Fibroblast of skin of right quadriceps (primary cell): ENCODE measurements around the gene WDR20.

ENCODE experiments used
- DNase-seq: peaks from one replicate; pipeline ENCODE4 v3.0.0-alpha.2; 2013

Gene WDR20

DNA sequence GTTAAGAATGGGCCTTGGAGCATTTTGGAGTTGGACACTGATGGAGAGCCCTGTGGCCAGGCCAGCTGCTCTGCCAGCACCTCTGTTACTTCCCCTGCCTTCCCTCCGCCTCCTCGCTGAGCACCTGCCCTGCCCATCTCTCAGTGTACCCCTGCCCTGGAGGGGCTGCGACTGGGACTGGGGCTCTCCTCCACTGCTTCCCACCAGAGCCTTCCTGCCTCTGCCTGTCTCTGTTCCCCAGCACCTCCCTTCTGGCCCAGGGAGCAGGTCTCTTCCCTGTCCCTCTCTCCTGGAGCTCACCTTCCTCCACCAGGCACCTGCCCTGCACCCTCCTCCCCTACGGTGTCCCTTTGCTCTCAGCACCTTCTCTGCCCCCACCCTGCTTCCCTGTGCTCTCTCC, 62.1 kb downstream of the WDR20 start:
- no peak for DNase-seq

DNA sequence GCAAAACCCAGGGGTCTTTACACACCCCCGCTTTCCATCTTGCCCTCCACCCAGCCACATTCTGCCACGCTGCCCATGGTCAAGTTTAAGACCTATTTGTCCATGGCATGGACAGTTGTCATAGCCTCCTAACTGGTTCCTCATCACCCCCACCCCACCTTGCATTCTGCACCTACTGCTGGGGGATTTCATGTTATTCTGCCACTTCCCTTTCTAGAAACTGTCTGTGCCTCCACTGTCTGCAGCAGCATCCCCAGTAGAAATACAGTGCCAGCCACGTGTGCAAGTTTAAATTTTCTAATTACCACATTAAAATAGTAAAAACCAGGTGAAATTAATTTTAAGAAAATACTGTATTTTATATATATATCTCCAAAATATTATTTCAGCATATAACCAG, 63.2 kb downstream of the WDR20 start:
- no peak for DNase-seq

DNA sequence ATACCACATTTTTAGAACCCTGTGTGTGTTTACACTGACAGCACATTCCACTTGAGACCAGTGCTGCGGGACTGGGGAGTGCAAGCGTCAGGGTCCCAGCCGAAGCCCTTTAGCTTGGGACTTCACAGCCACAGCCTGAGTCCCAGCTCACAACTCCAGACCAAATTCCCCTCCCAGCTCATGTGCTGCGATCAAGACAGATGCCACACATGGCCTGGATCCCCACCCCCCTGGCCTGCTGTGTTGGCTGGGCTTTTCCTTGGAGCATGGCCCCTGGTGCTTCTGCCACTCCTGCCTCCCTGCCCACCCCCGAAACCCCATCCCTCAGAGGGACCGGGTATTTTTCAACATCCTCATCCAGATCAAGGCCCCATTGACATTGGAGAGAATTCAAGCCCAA, 63.7 kb downstream of the WDR20 start:
- no peak for DNase-seq

DNA sequence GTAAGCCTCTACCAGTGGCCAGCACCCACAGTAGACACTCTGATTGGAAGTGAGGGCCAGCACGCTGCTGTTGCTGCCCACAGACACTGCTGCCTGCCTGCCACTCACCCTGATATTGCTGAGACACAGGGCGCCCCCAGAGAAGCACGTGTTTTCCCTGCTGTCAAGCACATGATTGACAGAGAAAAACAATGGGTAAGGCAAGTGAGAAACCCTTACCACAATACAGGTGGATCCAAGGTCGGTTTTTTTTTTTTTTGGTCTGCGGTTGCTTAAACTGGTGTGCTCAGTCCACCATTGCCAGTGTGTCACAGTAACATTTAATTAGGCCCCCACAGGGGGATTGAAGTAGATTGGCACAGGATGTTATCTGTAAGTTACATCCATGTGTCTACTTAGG, 65.9 kb downstream of the WDR20 start:
- no peak for DNase-seq

DNA sequence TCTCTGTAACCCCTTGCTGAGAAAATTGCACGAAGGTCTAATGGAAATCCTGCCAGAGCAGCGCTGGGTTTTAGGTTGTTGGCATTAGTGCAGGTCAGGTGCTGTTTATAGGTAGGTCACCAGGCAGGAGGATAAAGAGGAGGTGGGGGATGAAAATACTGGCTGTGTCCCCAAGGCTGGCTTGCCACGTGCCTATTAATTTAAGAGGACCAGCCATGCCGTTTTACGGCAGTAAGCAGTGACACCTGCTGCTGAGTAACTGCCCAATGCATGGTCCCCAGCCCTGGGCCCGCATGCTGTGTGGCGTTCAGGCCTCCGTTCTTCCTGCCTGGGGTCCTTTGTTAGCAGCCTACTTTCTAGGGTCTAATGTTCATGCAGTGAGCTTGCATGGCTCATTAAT, 67.2 kb downstream of the WDR20 start:
- no peak for DNase-seq

DNA sequence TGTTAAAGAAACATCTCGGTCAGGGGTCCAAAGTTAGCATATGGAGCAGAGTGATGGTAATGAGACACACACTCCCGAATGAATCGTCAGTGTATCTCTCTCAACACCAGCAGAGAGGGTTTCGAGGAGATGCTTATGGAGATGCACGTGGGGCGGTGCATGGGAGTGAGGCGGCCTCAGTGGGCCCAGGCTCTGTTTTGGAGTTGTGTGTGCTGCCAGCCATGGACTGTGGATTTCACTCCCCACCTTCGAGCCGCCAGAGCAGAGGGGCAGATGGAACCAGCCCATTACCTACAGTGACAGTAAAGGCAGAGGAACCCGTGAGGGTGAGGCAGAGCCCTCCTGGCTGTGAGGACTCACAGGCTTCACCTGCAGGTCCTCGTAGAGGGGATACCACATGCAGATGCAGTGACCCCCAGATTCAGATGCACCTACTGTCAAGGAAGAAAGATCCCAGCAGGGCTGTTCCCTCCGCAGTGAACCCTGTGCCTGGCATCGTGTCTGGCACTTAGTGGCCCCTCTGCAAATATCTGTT, 68.2 kb downstream of the WDR20 start:
- DNase-seq: no peak

DNA sequence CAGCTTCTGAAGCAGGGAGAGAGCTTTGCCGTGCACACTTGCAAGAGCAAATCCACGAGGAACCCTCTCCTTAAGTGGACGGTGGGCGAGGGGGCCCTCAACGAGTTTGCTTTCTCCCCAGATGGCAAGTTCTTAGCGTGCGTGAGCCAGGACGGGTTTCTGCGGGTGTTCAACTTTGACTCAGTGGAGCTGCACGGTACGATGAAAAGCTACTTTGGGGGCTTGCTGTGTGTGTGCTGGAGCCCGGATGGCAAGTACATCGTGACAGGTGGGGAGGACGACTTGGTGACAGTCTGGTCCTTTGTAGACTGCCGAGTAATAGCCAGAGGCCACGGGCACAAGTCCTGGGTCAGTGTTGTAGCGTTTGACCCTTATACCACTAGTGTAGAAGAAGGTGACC, 69.0 kb downstream of the WDR20 start:
- no peak for DNase-seq

DNA sequence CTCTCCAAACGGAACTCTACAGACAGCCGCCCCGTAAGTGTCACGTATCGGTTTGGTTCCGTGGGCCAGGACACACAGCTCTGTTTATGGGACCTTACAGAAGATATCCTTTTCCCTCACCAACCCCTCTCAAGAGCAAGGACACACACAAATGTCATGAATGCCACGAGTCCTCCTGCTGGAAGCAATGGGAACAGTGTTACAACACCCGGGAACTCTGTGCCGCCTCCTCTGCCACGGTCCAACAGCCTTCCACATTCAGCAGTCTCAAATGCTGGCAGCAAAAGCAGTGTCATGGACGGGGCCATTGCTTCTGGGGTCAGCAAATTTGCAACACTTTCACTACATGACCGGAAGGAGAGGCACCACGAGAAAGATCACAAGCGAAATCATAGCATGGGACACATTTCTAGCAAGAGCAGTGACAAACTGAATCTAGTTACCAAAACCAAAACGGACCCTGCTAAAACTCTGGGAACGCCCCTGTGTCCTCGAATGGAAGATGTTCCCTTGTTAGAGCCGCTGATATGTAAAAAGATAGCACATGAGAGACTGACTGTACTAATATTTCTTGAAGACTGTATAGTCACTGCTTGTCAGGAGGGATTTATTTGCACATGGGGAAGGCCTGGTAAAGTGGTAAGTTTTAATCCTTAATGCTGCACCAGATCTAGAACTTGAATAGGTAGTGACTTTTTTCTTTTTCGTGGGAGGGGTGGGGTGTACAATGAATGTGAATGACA, 69.7 kb downstream of the WDR20 start:
- no peak for DNase-seq

DNA sequence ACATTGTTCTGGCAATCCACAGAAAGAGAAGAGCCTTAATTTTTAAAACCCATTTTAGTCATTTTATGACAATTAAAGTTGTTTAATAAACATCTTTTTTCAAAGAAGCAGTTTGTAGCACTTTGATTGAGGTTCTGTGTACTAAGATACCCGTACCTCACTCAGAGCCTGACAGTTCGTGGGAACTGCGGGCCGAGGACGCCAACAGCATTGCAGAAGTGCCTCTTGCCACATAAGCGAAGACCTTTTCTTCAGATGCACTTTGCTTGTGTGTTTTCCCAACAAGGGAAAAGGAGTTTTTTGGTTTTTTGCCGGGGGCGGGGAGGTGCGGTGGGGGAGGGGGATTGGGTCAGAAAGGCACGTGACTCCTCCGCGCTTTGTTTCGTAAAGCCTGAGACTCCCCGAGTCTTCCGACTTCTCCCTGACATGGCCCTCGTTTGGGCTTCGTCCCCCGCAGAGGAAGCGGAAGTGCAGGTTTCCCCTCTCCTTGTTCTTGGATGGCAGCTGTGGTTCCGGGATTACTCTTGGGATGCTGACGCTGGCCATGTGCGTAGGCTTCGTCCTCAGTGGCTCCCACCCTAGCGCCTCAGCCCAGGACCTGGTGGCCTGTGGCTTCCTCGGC, 70.8 kb downstream of the WDR20 start:
- DNase-seq: no peak

DNA sequence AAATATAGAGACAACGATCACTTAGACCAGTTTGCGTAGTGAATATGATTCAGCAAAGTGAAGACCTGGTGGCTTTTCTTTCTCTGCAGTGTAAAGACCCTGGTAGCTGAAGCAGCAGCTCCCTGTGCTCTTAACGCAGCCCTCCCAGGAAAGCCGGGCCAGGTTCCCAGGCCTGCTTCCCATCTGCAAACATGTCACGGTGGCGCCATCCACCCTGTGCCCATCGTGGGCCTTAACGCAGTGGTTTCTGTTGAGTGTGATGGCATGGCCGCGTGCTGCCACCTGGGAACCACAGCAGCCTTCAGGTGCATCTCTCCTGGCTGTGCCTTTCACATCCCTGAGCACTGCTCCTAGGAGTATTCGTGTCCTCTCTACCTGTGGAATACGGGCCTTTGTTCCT, 71.5 kb downstream of the WDR20 start:
- DNase-seq: no peak

DNA sequence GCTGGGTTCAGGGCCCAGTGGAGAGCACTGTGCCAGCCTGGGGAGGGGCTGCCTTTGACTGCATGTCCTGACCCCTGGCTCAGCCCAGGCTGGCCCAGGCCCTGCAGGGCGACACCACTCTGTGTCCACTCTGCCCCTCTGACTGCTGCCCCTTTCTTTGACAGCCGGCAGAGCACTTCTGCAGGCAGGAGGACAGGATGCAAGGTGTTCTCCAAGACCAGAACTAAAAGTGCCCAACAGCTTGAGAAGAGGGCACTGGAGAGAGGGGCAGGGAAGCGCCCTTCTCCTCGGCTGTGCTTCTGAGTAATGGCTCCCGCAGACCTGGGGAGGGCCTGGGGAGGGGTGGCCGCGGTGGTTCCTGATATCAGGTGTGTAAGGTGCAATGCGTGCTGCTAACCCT, 72.7 kb downstream of the WDR20 start:
- no peak for DNase-seq

DNA sequence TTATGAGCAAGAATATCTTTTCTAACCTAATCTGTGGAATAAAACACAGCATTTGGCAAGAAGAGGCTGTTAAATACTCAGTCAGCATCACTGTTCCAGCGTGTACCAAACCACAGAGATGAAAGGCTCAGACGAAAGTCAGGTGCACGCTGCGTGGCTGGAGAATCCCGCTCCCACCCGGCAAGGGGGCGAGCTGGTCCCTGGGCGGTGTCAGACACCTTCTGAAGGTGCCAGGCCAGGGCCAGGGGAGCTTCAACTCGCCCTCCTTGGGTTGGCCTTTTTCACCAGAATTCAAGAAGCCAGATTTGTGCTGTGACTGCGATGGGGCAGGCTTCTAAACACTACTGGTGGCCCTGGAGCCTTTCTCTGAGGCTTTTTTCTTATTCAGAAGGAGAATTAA, 73.1 kb downstream of the WDR20 start:
- no peak for DNase-seq

DNA sequence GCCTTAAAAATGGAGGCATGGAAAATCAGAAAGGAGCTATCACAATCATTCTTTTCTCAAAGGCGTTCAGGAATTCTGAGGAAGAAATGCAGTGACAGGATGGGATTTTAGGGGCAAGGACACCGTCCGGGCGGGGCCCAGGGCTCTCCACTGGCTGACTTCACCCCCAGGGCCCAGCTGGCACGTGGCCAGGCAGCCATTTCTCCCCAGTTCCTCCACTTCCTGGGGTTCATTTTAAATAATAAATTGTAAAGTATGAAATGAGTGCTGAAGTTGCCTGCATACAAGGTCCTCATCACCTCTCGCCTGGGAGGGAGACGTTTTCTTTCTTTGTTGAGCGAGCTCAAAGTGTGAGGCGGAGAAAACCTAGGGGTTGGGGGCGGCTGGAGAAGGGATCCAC, 73.8 kb downstream of the WDR20 start:
- no peak for DNase-seq

DNA sequence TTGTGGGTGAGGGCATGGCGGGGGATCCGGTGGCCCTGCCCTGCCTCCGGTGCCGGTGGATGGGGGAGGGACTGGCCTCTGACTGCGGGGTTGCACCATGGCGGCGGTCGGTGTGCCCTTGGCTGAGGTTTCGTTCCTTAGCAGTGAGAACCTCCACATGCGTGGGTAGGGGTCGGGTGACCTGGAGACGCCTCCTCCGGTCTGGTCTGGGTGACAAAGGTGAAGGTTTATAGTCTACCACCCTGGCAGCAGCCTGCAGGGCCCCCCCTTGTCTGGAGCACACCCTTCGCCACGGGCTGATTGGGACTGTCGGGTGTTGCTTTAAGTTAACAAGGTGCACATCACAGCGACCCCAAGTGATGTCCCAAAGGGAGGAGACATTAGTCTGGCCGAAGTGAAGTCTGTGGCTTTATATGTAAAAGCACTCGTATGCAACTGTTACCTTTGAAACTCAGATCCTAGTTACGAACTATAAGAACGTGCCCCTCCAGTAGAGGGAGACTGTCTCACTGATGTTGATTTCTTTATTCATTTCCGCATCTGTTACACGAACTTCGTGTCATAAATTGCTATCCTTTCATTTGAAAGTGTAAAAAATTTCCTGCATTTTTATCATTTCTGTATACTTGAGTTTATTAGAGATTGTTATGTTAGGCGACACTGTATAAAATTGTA, 74.4 kb downstream of the WDR20 start:
- DNase-seq: no peak

DNA sequence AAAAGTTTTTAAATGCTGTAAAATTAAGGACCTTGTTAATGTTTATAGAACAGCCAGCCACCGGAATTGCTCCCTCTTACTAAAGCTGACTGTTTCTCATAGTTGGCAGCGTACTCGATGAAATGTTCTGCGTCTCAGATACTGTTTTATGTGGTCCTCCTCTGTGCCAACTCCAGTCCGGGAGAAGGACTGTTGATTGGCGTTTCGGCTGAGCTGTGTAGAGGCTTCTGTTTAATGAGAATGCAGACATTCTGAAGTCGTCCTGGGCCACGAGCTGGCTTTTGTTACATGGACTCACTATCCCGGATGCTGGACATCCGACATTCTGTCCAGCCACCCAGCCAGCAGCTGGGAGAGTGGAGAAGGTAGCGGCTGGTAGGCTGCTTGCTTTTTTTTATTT, 75.4 kb downstream of the WDR20 start:
- DNase-seq: peak; percentile 10

DNA sequence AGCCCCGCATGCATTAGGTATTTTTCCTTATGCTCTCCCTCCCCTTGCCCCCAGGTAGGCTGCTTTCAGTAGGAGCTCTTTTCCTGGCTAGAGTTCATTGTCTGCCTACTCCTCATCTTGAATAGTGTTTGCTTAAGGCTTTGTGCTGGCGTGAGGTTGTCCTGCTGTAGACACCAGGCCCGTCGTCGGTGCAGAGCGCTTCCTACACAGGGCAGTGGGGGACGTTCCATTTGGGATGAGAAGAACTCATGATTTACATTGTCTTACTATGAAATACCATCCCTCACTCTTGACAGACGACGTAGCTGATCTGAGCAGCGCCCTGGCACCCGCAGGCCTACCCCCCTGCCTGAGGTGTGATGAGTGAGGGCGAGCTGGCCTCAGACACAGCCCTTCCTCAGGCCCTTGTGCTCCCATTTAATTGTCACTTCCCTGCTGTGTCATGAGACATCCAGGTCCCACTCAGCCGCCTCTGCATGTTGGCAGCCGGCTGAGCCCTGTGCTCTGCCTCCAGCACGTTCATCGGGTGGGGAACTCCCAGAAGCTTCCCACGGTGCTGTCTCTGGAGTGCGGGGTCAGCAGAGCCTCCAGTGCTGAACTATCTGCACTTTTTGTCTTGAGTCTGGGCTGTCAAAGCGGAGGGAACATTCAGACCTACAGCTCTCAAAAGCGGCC, 76.0 kb downstream of the WDR20 start:
- no peak for DNase-seq

DNA sequence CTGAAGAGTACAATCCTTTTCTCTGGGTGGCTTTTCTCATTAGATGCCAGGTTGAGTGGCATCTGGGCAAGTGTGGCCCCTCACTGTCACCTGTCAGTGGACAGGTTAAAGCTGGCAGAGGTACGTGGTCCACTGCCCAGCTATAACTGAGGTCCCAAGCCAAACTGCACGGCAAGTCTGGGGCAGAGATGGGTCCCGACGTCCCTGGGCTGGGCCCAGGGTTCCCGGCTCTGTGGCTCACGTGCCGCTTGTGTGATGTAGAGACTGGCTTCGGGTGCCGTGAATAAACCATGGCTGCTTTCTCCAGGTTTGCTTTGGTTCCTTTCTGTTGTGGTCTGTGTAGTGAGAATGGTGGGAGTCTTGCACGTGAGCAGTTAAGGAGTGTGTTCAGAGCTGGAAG, 77.7 kb downstream of the WDR20 start:
- DNase-seq: no peak

DNA sequence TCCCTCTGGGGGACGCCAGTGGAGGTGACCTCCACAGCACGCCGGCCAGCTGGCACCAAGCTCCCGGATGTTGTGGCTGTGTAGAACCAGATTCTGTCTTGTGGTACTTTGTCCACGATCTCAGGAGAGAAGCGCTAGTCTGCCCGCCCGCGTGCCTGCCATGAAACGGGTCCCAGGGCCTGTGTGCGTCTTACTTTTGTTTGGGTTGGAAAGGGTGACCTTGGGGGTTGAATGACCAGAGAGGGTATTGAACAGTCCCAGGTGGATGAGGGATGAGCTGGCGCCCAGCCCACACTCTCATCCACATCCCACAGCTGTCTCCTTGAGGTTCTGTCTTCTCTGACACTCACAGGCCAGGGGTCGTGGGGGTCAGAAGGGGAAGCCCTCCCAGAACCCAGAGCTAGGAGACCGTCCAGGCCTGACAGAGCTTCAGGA, 78.3 kb downstream of the WDR20 start:
- no peak for DNase-seq

DNA sequence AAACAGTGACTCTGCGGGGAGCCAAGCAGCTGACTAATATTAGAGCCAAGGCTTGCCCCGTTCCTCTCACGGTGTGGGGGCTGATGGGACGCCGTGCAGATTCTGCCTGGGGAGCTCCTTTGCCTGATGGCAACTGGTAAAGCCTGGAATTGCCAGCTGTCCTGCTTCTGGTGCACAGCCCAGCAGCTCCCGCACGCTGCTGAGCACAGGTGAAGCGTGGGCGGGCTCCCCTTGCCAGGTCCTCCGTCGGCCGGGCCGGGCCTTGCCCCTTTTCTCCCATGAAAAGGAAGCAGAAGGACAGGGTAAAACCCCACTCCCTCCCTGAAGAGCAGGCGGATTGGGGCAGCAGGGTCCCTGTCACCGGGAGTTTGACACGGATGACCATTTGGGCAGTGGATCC, 79.0 kb downstream of the WDR20 start:
- no peak for DNase-seq

DNA sequence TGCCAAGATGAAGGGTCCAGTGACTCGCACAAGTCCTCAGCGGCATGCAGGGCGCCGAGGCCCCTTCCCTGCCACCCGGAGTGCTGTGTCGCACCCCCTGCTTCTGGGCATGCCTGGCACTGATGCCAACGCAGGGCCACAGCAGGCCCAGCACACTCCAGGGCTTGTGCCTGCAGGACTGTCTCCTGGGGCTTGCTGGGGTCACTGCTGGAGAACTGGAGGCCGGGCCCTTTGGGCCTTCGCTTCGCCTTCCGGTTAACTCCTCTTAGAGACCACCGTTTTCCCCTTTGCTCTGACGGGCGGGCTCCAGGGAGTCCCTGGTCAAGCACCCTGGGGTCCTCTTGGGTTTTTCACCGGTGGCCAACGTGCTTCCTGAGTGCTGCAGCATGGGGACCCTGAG, 79.6 kb downstream of the WDR20 start:
- no peak for DNase-seq

DNA sequence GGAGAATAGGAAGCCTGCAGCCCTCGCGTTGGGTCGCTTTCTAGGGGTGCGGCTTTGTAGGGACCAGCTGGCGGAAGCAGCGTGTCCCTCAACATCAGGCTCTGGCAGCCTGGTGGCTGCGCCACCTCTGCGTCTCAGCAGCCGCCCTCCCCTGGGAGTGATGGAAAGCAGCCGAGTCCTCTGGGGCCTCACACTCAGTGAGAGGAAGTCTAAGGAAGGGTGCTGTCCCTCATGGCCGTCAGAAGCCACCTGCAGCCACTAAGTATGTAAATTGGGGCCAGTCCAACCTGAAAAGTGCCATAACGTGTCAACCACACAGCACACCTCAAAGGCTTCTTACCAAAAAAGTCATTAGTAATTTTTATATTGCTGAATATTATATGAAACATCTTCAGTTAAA, 80.3 kb downstream of the WDR20 start:
- no peak for DNase-seq

DNA sequence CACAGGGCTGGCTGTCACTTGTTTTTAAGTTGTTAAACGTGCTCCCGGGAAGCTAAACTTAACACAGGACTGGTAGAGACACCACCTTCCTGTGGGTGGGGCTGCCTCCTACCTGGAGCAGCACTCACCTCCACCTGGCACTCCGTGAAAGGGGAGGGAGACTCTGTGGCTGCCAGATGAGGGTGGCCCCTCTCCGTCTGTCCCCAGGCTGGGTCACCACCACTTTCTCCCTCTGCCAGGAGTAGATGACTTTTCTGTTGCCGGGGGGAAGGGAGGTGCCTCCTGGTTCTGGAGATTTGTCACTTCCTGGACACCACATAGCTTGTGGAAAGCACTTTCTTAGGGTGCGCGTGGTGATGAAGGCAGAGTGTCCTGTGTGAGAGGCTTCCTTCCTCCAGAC, 81.3 kb downstream of the WDR20 start:
- DNase-seq: peak; percentile 29

DNA sequence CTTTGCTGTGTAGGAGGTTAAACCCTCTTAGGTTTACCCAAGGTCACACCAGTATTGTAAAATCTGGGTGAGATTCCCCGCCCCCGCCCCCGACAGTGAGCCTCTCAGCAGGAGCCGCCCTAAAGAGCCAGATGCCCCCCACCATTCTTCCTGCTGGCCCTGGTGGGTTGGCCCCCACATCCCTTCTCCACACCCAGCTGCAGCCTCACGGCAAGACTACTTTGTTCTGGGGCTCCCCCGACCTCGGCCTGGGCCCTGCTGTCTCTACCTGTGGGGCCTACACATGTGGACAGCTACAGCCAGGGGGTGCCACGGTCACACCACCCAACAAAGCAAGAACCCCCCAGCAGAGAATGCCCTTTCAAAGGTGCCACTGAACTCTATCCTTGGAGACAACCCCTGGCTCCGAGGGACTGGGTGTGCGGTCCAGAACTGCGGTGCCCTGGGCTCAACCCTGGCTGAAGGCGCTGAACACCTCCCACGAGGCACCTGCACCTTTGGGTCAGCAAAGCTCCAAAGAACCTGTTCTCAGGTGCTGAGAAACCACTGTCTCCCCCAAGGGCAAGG, 82.4 kb downstream of the WDR20 start:
- no peak for DNase-seq
